CD14-positive monocyte (primary cell): Measurements from ENCODE around the gene NME8. TPM values are rescaled to one million over a fixed set of nuclear protein-coding genes. Genes with fewer than 3 reads are reported as not detected.

ENCODE experiments used
- DNase-seq, 3 donors: peaks; one replicate each; pipeline ENCODE4 v3.0.0-alpha.2; 2011 to 2022
- H2AFZ ChIP-seq: 2 replicates; pipeline ENCODE4 v1.6.0; 2012; ENCODE audit warnings: mild to moderate bottlenecking, low read depth, low read length, inconsistent platforms; ENCODE audit not compliant: insufficient read depth, poor library complexity, severe bottlenecking
- H3K27ac ChIP-seq, 2 donors: 1 replicate in 1 of 2; 2 replicates in 1 of 2; pipeline ENCODE4 v1.5.1; 2012 to 2013; ENCODE audit warnings: low read length in 2 of 2, control low read depth in 1 of 2, inconsistent platforms in 1 of 2, low read depth in 1 of 2, mild to moderate bottlenecking in 1 of 2
- H3K27me3 ChIP-seq, 2 donors: one replicate each; pipeline versions ENCODE4 v1.6.0 to v1.6.1; 2011 to 2013; ENCODE audit warnings: low read length in 2 of 2; ENCODE audit not compliant: control insufficient read depth in 2 of 2, insufficient read depth in 2 of 2
- H3K36me3 ChIP-seq, 2 donors: replicated peaks in 1 of 2; 1 replicate in 1 of 2; 2 replicates in 1 of 2; pipeline versions ENCODE4 v1.5.1 to v1.6.1; 2012 to 2013; ENCODE audit warnings: low read length in 2 of 2, control low read depth in 1 of 2, inconsistent platforms in 1 of 2, mild to moderate bottlenecking in 1 of 2; ENCODE audit not compliant: insufficient read depth in 2 of 2, control insufficient read depth in 1 of 2
- H3K4me1 ChIP-seq, 2 donors: 1 replicate in 1 of 2; 2 replicates in 1 of 2; pipeline versions ENCODE4 v1.5.1 to v1.6.1; 2012 to 2013; ENCODE audit warnings: low read length in 2 of 2, control low read depth in 1 of 2, inconsistent platforms in 1 of 2, mild to moderate bottlenecking in 1 of 2, moderate library complexity in 1 of 2; ENCODE audit not compliant: insufficient read depth in 2 of 2, control insufficient read depth in 1 of 2
- H3K4me2 ChIP-seq: replicated peaks from 2 replicates; pipeline ENCODE3; 2012; ENCODE audit warnings: low read length, moderate library complexity, mild to moderate bottlenecking; ENCODE audit not compliant: poor library complexity, severe bottlenecking; ENCODE audit errors: extremely low read depth
- H3K4me3 ChIP-seq, 3 experiments: fragments of 200-600 bp in 1 of 3; sonication (generic) in 1 of 3; replicated peaks in 1 of 3; 1 replicate in 2 of 3; 2 replicates in 1 of 3; pipeline ENCODE4 v1.5.1; 2011 to 2013; ENCODE audit warnings: low read length in 3 of 3, mild to moderate bottlenecking in 3 of 3, control low read depth in 2 of 3, low read depth in 2 of 3, inconsistent platforms in 1 of 3, moderate library complexity in 1 of 3
- H3K79me2 ChIP-seq: 2 replicates; pipeline ENCODE4 v1.6.0; 2012; ENCODE audit warnings: mild to moderate bottlenecking, control low read depth, inconsistent platforms, low read length, moderate library complexity; ENCODE audit not compliant: insufficient read depth
- H3K9ac ChIP-seq: 2 replicates; pipeline ENCODE4 v1.6.0; 2017; ENCODE audit warnings: low read length, mild to moderate bottlenecking; ENCODE audit not compliant: insufficient read depth, poor library complexity, severe bottlenecking
- H3K9me3 ChIP-seq, 2 donors: replicated peaks in 1 of 2; 1 replicate in 1 of 2; 2 replicates in 1 of 2; pipeline versions ENCODE4 v1.5.1 to v1.6.1; 2012 to 2013; ENCODE audit warnings: low read length in 2 of 2, control low read depth in 1 of 2; ENCODE audit not compliant: control insufficient read depth in 1 of 2, insufficient read depth in 1 of 2
- H4K20me1 ChIP-seq: 2 replicates; pipeline ENCODE4 v1.6.0; 2012; ENCODE audit warnings: mild to moderate bottlenecking, low read length, control low read depth, moderate library complexity; ENCODE audit not compliant: insufficient read depth
- H3K27ac Mint-ChIP-seq, 7 donors: one replicate each; pipeline ENCODE4 v1.8.0; 2020; ENCODE audit warnings: mild to moderate bottlenecking in 7 of 7, mixed read lengths in 7 of 7, moderate library complexity in 6 of 7, inconsistent platforms in 2 of 7
- H3K27me3 Mint-ChIP-seq, 3 donors: one replicate each; pipeline ENCODE4 v1.8.0; 2021 to 2022; ENCODE audit warnings: low read depth in 3 of 3, mild to moderate bottlenecking in 3 of 3, mixed read lengths in 3 of 3, moderate library complexity in 3 of 3, inconsistent platforms in 1 of 3
- H3K36me3 Mint-ChIP-seq, 2 donors: one replicate each; pipeline ENCODE4 v1.8.0; 2020; ENCODE audit warnings: mixed read lengths in 2 of 2, inconsistent platforms in 1 of 2, mild to moderate bottlenecking in 1 of 2
- H3K4me1 Mint-ChIP-seq: one replicate; pipeline ENCODE4 v1.8.0; 2020; ENCODE audit warnings: mild to moderate bottlenecking, mixed read lengths
- H3K4me3 Mint-ChIP-seq, 2 donors: one replicate each; pipeline ENCODE4 v1.8.0; 2020; ENCODE audit warnings: mild to moderate bottlenecking in 2 of 2, mixed read lengths in 2 of 2, moderate library complexity in 1 of 2
- H3K9me3 Mint-ChIP-seq, 7 donors: one replicate each; pipeline ENCODE4 v1.8.0; 2020 to 2022; ENCODE audit warnings: mixed read lengths in 7 of 7, mild to moderate bottlenecking in 6 of 7, moderate library complexity in 6 of 7, inconsistent platforms in 2 of 7
- CTCF ChIP-seq: fragments of 200-600 bp; IDR thresholded peaks from one replicate; pipeline ENCODE4 v1.8.0; 2022; ENCODE audit warnings: antibody characterized with exemption, mild to moderate bottlenecking
- WGBS: methylation state at CpG from one replicate; pipeline ENCODE4 v1.1.5; 2013; ENCODE audit warnings: missing lambda C conversion rate; ENCODE audit not compliant: insufficient coverage; 5-methylcytosine and 5-hydroxymethylcytosine counted together
- intact Hi-C, 2 donors: fragments of 100-400 bp; cut with micrococcal nuclease; formaldehyde crosslinking; loops; one replicate each; pipeline versions ENCODE4 v1.15.0 to v1.15.1; 2023
- polyA plus RNA-seq, 3 donors: library from polyadenylated mRNA; depleted of rRNA in 1 of 3; unstranded in 2 of 3; stranded (reverse) in 1 of 3; fragments of 300-500 nt in 2 of 3; fragments of >200 nt in 1 of 3; fragmentation: Illumina TruSeq in 2 of 3; gene quantifications; 1 replicate in 2 of 3; 2 replicates in 1 of 3; pipeline ENCODE4 v1.2.3, GENCODE V29; 2012 to 2021

The NME8 gene
- polyA plus RNA-seq, 3 donors, result 3.2 to 8.8 (median 4.8) TPM

GRCh38 chr7:37826825-37827224 is 21.6 kb upstream of the NME8 start:
- peaks cover 18% of the 10 kb centered on the region for H3K4me1 Mint-ChIP-seq
- no peaks in the 10 kb centered on the region for H3K27me3 ChIP-seq
- H3K9me3 ChIP-seq, result no peaks in the 10 kb centered on the region
- H3K4me1 ChIP-seq, result peaks cover 13 to 17% of the 10 kb centered on the region in 2 donors
- H3K79me2 ChIP-seq, result no peaks in the 10 kb centered on the region
- no peak overlapping the region for H3K27ac ChIP-seq
- peaks cover 9 to 28% of the 10 kb centered on the region in 2 donors for H3K36me3 Mint-ChIP-seq
- no peak overlapping the region for H3K9ac ChIP-seq
- no peak overlapping the region for H3K4me3 ChIP-seq
- H3K27ac Mint-ChIP-seq, result no peak overlapping the region
- intact Hi-C loops, result no loop called here
- H2AFZ ChIP-seq, result no peak overlapping the region
- 73% methylated on average over 4 of the region's 4 CpGs for WGBS
- TF ChIP-seq CTCF, result no peak
- no peak overlapping the region for H3K4me3 Mint-ChIP-seq
- no peaks in the 10 kb centered on the region for H4K20me1 ChIP-seq
- no peak for DNase-seq
- H3K9me3 Mint-ChIP-seq, result peaks cover 0 to 3% (median 0%) of the 10 kb centered on the region in 7 donors
- no peaks in the 10 kb centered on the region for H3K36me3 ChIP-seq
- peaks cover 0 to 3% (median 2%) of the 10 kb centered on the region in 3 donors for H3K27me3 Mint-ChIP-seq
- H3K4me2 ChIP-seq, result no peak overlapping the region

GRCh38 chr7:37831244-37831643 is 17.2 kb upstream of the NME8 start:
- Histone ChIP-seq H2AFZ (no peak overlapping the region), H3K4me2 (no peak overlapping the region), H3K4me1 (peaks cover 15 to 19% of the 10 kb centered on the region in 2 donors), H3K9ac (no peak overlapping the region), H3K9me3 (no peaks in the 10 kb centered on the region), H3K36me3 (no peaks in the 10 kb centered on the region), H3K79me2 (no peaks in the 10 kb centered on the region), H4K20me1 (no peaks in the 10 kb centered on the region), H3K27me3 (no peaks in the 10 kb centered on the region), H3K4me3 (no peak overlapping the region), H3K27ac (no peak overlapping the region)
- Mint-ChIP-seq H3K4me3 (no peak overlapping the region), H3K9me3 (peaks cover 0 to 3% (median 0%) of the 10 kb centered on the region in 7 donors), H3K27me3 (peaks cover 0 to 3% (median 2%) of the 10 kb centered on the region in 3 donors), H3K27ac (no peak overlapping the region), H3K36me3 (peaks cover 5 to 20% of the 10 kb centered on the region in 2 donors), H3K4me1 (peaks cover 19% of the 10 kb centered on the region)
- TF ChIP-seq CTCF, result no peak
- intact Hi-C loops, result loop anchor here (10.0 kb wide), 3 partner anchors 206 to 626 kb away; no protein-coding TSS in a partner anchor
- DNase-seq, result no peak
- 100% methylated on average over 1 of the region's 2 CpGs for WGBS
